CD4-positive, alpha-beta T cell treated with Interleukin-6 for 4 hours (primary cell): ENCODE measurements around the gene ZNF277.
"Not testable (repeated sequence)": the region's sequence is repeated elsewhere in the genome, so short reads cannot be mapped to it uniquely, and the experiment has no call there.

Experiments
- DNase-seq: peaks from one replicate; pipeline ENCODE4 v3.0.0-alpha.2; 2020; ENCODE audit warnings: mixed read lengths

Gene ZNF277

GRCh38 chr7:112300072-112300471 lies 93.6 kb downstream of the ZNF277 start:
- no peak for DNase-seq

GRCh38 chr7:112300831-112301407 lies 94.4 kb downstream of the ZNF277 start:
- no peak for DNase-seq

- DNase-seq = no peak
These were observed 96.1 kb downstream of the ZNF277 start for GRCh38 chr7:112302566-112302965.

GRCh38 chr7:112306903-112307302 lies 100.4 kb downstream of the ZNF277 start:
- DNase-seq = no peak

GRCh38 chr7:112307506-112307905 lies 101.0 kb downstream of the ZNF277 start:
- no peak for DNase-seq

GRCh38 chr7:112308974-112309373 lies 102.5 kb downstream of the ZNF277 start:
- DNase-seq = no peak

GRCh38 chr7:112316803-112317202 lies 110.3 kb downstream of the ZNF277 start:
- not testable (repeated sequence) for DNase-seq

- no peak for DNase-seq
These were observed 115.6 kb downstream of the ZNF277 start for GRCh38 chr7:112322070-112322469.

GRCh38 chr7:112327566-112327965 lies 121.1 kb downstream of the ZNF277 start:
- no peak for DNase-seq

- no peak for DNase-seq
These were observed 125.0 kb downstream of the ZNF277 start for GRCh38 chr7:112331492-112331891.

- no peak for DNase-seq
These were observed 127.9 kb downstream of the ZNF277 start for GRCh38 chr7:112334366-112334765.

- DNase-seq = no peak
These were observed 129.8 kb downstream of the ZNF277 start for GRCh38 chr7:112336261-112336660.

- no peak for DNase-seq
These were observed 130.6 kb downstream of the ZNF277 start for GRCh38 chr7:112336936-112337576.

GRCh38 chr7:112337892-112338291 lies 131.4 kb downstream of the ZNF277 start:
- no peak for DNase-seq

GRCh38 chr7:112338786-112339185 lies 132.3 kb downstream of the ZNF277 start:
- DNase-seq = no peak

GRCh38 chr7:112341464-112341863 lies 135.0 kb downstream of the ZNF277 start:
- no peak for DNase-seq

- no peak for DNase-seq
These were observed 140.0 kb downstream of the ZNF277 start for GRCh38 chr7:112346381-112347060.

GRCh38 chr7:112347088-112347487 lies 140.6 kb downstream of the ZNF277 start:
- no peak for DNase-seq

GRCh38 chr7:112350585-112350984 lies 144.1 kb downstream of the ZNF277 start:
- no peak for DNase-seq

GRCh38 chr7:112356596-112356995 lies 150.1 kb downstream of the ZNF277 start:
- no peak for DNase-seq

GRCh38 chr7:112357136-112357535 lies 150.6 kb downstream of the ZNF277 start:
- no peak for DNase-seq

- DNase-seq = no peak
These were observed 152.0 kb downstream of the ZNF277 start for GRCh38 chr7:112358513-112358912.

- no peak for DNase-seq
These were observed 152.6 kb downstream of the ZNF277 start for GRCh38 chr7:112359086-112359485.

- no peak for DNase-seq
These were observed 154.2 kb downstream of the ZNF277 start for GRCh38 chr7:112360681-112361080.
